ENCODE data around the gene SHC3. TPM values are rescaled to one million over a fixed set of nuclear protein-coding genes. Genes with fewer than 3 reads are reported as not detected.

Gene SHC3
- polyA plus RNA-seq, 1 donor from 2014 or later, result 22.9 TPM

DNA sequence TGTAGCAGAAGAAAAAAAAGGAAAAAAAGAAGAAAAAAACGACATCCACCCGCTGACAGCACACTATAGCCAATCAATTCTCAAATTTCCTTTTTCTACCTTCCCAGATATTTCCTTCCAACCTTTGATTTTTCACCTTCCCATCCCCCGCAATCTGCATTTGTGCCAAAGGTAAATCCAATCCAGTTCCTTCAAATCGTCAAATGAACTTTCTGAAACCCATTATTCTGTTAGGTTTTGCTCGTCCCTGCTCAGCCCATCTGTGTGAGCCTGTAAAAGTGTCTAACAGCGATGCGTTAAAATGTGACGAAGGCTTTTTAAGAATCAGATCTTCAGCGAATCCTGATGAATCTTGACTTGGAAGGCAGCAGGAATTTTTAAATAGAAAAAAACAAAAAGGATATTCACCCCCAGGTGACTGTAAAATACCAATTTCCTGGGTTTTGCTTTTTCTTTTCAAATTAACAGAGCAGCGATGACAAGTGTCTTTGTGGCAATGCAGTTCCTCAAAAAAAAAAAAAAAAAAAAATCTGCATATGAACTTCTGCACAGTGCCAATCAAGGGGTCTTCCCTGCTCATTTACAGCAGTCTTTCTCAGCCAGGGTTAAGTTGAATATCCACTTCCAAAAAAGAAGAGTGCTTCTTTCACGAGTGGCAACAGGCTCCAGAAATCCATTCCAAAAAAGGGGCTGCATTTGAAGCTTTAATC is 367 bp upstream of the SHC3 start:
- no peaks in the 10 kb centered on the region for H3K9me2 ChIP-seq (ENCODE audit: insufficient read depth, low read length)
- H4K20me1 ChIP-seq (ENCODE audit: insufficient read depth), result no peaks in the 10 kb centered on the region
- H3K9ac ChIP-seq (ENCODE audit: low read length), result peak overlapping the region; percentile 95
- peaks cover 18% of the 10 kb centered on the region for H3F3A ChIP-seq (ENCODE audit: insufficient read depth, low read length, poor library complexity, severe bottlenecking)
- H3K79me2 ChIP-seq (replicated peaks; ENCODE audit: insufficient read depth, low read length), result peaks cover 43% of the 10 kb centered on the region
- peak overlapping the region; percentile 84 for H3K4me3 ChIP-seq (ENCODE audit: low read length)
- TF ChIP-seq POLR2AphosphoS5 (IDR thresholded peaks at IDR 0.05), result no peak
- no peak for TF ChIP-seq RAD21 (conservative IDR thresholded peaks at IDR 0.05)
- TF ChIP-seq, protein P1, sequence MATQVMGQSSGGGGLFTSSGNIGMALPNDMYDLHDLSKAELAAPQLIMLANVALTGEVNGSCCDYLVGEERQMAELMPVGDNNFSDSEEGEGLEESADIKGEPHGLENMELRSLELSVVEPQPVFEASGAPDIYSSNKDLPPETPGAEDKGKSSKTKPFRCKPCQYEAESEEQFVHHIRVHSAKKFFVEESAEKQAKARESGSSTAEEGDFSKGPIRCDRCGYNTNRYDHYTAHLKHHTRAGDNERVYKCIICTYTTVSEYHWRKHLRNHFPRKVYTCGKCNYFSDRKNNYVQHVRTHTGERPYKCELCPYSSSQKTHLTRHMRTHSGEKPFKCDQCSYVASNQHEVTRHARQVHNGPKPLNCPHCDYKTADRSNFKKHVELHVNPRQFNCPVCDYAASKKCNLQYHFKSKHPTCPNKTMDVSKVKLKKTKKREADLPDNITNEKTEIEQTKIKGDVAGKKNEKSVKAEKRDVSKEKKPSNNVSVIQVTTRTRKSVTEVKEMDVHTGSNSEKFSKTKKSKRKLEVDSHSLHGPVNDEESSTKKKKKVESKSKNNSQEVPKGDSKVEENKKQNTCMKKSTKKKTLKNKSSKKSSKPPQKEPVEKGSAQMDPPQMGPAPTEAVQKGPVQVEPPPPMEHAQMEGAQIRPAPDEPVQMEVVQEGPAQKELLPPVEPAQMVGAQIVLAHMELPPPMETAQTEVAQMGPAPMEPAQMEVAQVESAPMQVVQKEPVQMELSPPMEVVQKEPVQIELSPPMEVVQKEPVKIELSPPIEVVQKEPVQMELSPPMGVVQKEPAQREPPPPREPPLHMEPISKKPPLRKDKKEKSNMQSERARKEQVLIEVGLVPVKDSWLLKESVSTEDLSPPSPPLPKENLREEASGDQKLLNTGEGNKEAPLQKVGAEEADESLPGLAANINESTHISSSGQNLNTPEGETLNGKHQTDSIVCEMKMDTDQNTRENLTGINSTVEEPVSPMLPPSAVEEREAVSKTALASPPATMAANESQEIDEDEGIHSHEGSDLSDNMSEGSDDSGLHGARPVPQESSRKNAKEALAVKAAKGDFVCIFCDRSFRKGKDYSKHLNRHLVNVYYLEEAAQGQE (IDR thresholded peaks at IDR 0.05; ENCODE audit: borderline replicate concordance), result no peak
- TF ChIP-seq, protein P2, sequence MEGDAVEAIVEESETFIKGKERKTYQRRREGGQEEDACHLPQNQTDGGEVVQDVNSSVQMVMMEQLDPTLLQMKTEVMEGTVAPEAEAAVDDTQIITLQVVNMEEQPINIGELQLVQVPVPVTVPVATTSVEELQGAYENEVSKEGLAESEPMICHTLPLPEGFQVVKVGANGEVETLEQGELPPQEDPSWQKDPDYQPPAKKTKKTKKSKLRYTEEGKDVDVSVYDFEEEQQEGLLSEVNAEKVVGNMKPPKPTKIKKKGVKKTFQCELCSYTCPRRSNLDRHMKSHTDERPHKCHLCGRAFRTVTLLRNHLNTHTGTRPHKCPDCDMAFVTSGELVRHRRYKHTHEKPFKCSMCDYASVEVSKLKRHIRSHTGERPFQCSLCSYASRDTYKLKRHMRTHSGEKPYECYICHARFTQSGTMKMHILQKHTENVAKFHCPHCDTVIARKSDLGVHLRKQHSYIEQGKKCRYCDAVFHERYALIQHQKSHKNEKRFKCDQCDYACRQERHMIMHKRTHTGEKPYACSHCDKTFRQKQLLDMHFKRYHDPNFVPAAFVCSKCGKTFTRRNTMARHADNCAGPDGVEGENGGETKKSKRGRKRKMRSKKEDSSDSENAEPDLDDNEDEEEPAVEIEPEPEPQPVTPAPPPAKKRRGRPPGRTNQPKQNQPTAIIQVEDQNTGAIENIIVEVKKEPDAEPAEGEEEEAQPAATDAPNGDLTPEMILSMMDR (IDR thresholded peaks at IDR 0.05; ENCODE audit: poor library complexity, severe bottlenecking), result no peak
- no peak for TF ChIP-seq TAF1 (IDR thresholded peaks at IDR 0.05; ENCODE audit: low read depth)
- no peak for TF ChIP-seq MXI1 (conservative IDR thresholded peaks at IDR 0.05; ENCODE audit: poor library complexity, severe bottlenecking)
- no peak for TF ChIP-seq EP300 (conservative IDR thresholded peaks at IDR 0.05; ENCODE audit: poor library complexity, severe bottlenecking)
- no peak for TF ChIP-seq EZH2 (IDR thresholded peaks at IDR 0.05; ENCODE audit: borderline replicate concordance, insufficient read depth, low read length, poor library complexity, severe bottlenecking)
- no peak for TF ChIP-seq SMC3 (conservative IDR thresholded peaks at IDR 0.05; ENCODE audit: poor library complexity)
- H3K27ac ChIP-seq (ENCODE audit: low read length), result peak overlapping the region; percentile 94
- H3K27me3 ChIP-seq (ENCODE audit: insufficient read depth, low read depth, low read length), result peaks cover 3% of the 10 kb centered on the region
- no peak overlapping the region for H2AFZ ChIP-seq (ENCODE audit: low read depth, low read length)
- no peaks in the 10 kb centered on the region for H3K9me3 ChIP-seq (ENCODE audit: low read length)
- H3K36me3 ChIP-seq (ENCODE audit: insufficient read depth, low read length), result no peaks in the 10 kb centered on the region
- H3K4me2 ChIP-seq (ENCODE audit: low read length), result peak overlapping the region; percentile 89

- Histone ChIP-seq H3K9me3 (ENCODE audit: low read length) (no peaks in the 10 kb centered on the region), H3K9ac (ENCODE audit: low read length) (peak overlapping the region; percentile 95), H3K36me3 (ENCODE audit: insufficient read depth, low read length) (no peaks in the 10 kb centered on the region), H3K27me3 (ENCODE audit: insufficient read depth, low read depth, low read length) (peaks cover 3% of the 10 kb centered on the region), H3K9me2 (ENCODE audit: insufficient read depth, low read length) (no peaks in the 10 kb centered on the region), H3K27ac (ENCODE audit: low read length) (peak overlapping the region; percentile 53), H3K4me2 (ENCODE audit: low read length) (peak overlapping the region; percentile 81), H2AFZ (ENCODE audit: low read depth, low read length) (no peak overlapping the region), H3K4me3 (ENCODE audit: low read length) (peak overlapping the region; percentile 84), H3K79me2 (replicated peaks; ENCODE audit: insufficient read depth, low read length) (peaks cover 60% of the 10 kb centered on the region), H4K20me1 (ENCODE audit: insufficient read depth) (no peaks in the 10 kb centered on the region), H3F3A (ENCODE audit: insufficient read depth, low read length, poor library complexity, severe bottlenecking) (peaks cover 18% of the 10 kb centered on the region)
- peak; percentile 65 for TF ChIP-seq MXI1 (conservative IDR thresholded peaks at IDR 0.05; ENCODE audit: poor library complexity, severe bottlenecking)
- no peak for TF ChIP-seq TAF1 (IDR thresholded peaks at IDR 0.05; ENCODE audit: low read depth)
- TF ChIP-seq POLR2AphosphoS5 (IDR thresholded peaks at IDR 0.05), result peak; percentile 48
- TF ChIP-seq, protein P1 (IDR thresholded peaks at IDR 0.05; ENCODE audit: borderline replicate concordance), result peak; percentile 47
- TF ChIP-seq RAD21 (conservative IDR thresholded peaks at IDR 0.05), result peak; percentile 56
- TF ChIP-seq, protein P2 (IDR thresholded peaks at IDR 0.05; ENCODE audit: poor library complexity, severe bottlenecking), result peak; percentile 34
- TF ChIP-seq SMC3 (conservative IDR thresholded peaks at IDR 0.05; ENCODE audit: poor library complexity), result peak; percentile 64
- TF ChIP-seq EZH2 (IDR thresholded peaks at IDR 0.05; ENCODE audit: borderline replicate concordance, insufficient read depth, low read length, poor library complexity, severe bottlenecking), result no peak
These were observed 1.3 kb downstream of the SHC3 start for GRCh38 chr9:89177012-89177943.

Data from neural cell (in vitro differentiated cells).